ENCODE results near the gene CELF4.

DNA sequence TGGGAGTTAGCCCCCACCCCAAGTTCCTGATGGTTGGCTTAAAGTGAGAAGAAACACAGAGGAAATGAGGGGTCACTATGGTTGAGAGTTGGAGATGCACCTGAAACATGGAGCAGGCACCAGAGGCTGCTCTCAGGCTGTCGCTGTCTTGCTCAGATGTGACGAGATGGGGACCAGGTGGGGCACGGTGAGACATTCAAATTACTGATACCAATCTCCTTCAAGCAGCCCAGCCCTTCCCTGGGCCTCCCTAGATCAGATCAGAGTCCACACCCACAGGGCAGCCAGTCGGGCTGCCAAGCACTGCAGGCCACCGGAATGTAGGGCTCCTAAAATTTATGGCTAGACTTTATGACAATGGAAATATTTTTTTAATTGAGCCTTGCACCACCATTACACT is 176.6 kb downstream of the CELF4 start:
- no peak for TF ChIP-seq CTCF (conservative IDR thresholded peaks at IDR 0.05)
- TF ChIP-seq ZFX (IDR thresholded peaks at IDR 0.05), result no peak

Measured in C4-2B (cell line).